Measurements from ENCODE around the gene FARS2. TPM values are rescaled to one million over a fixed set of nuclear protein-coding genes. Genes with fewer than 3 reads are reported as not detected.

FARS2 gene
- total and polyA plus RNA-seq, 9 of the 15 experiments (the other 6 are each of a cell fraction or from before 2014, with no cell fraction given): 16.5 to 62.2 (median 27.0) TPM

- no peak for TF ChIP-seq ZBTB49 (CRISPR knock-in tag; IDR thresholded peaks at IDR 0.05; ENCODE audit: borderline replicate concordance)
- TF ChIP-seq CAMTA2 (CRISPR knock-in tag; conservative IDR thresholded peaks at IDR 0.05): no peak
- no peak for TF ChIP-seq THRA (IDR thresholded peaks at IDR 0.05)
- no peak for TF ChIP-seq ZNF253 (CRISPR knock-in tag; conservative IDR thresholded peaks at IDR 0.05)
- TF ChIP-seq CLOCK (CRISPR knock-in tag; IDR thresholded peaks at IDR 0.05; ENCODE audit: borderline replicate concordance): no peak
- no peak for TF ChIP-seq ZBTB8A (IDR thresholded peaks at IDR 0.05; ENCODE audit: partially characterized antibody)
- peak; percentile 40 for TF ChIP-seq NFIC (IDR thresholded peaks at IDR 0.05)
- TF ChIP-seq TFE3 (CRISPR knock-in tag; IDR thresholded peaks at IDR 0.05): no peak
- no peak for TF ChIP-seq ZFP1 (CRISPR knock-in tag; IDR thresholded peaks at IDR 0.05)
- TF ChIP-seq MYC (IDR thresholded peaks at IDR 0.05; ENCODE audit: low read depth, low read length): peak; percentile 83
- no peak for TF ChIP-seq MYC (CRISPR knock-in tag; IDR thresholded peaks at IDR 0.05; ENCODE audit: borderline replicate concordance, low read depth)
- TF ChIP-seq POLR2H (tag; IDR thresholded peaks at IDR 0.05; ENCODE audit: low read depth): no peak
- TF ChIP-seq CEBPZ (IDR thresholded peaks at IDR 0.05; ENCODE audit: borderline replicate concordance, low read depth, low read length): no peak
- TF ChIP-seq RNF2 (IDR thresholded peaks at IDR 0.05): no peak
These were observed 8.9 kb downstream of the FARS2 start (continued) for GRCh38 chr6:5270093-5270680.
